HepG2 (cell line): ENCODE data around the gene PDE3A. TPM values are rescaled to one million over a fixed set of nuclear protein-coding genes. Genes with fewer than 3 reads are reported as not detected.

Source experiments
- ATAC-seq: fragments of 200-7000 bp; cut with Tn5 transposase; 3 replicates; pipeline ENCODE4 v1.9.1; 2020; ENCODE audit warnings: mild to moderate bottlenecking, moderate library complexity
- BruUV-seq: library from RNA; stranded (reverse); fragments of 400-500 nt; replicated peaks from 2 replicates; lab custom pipeline; 2021; lab: Mats Ljungman, UMichigan
- CTCF ChIA-PET: fragments of 300-600 bp; formaldehyde crosslinking; extraction: SDS; loops from one replicate; lab custom pipeline; 2021; ENCODE audit warnings: low total read pairs, inconsistent platforms, low intra/inter-chr PET ratio; lab: Yijun Ruan, JAX
- POLR2A ChIA-PET: fragments of 350-600 bp; sonication (Branson Sonifier 250); formaldehyde crosslinking; loops from one replicate; lab custom pipeline; 2020; ENCODE audit warnings: antibody characterized with exemption, inconsistent platforms; lab: Yijun Ruan, JAX
- DNase-seq: peaks from one replicate; pipeline ENCODE4 v3.0.0-alpha.2; 2015; ENCODE audit warnings: low spot score
- FAIRE-seq: peaks from 3 replicates; lab custom pipeline; 2011; peaks lifted over from hg19 to GRCh38; lab: Jason Lieb, UNC
- H2AFZ ChIP-seq: one replicate; pipeline ENCODE4 v1.6.1; 2011; ENCODE audit warnings: low read length, inconsistent platforms
- H3K27ac ChIP-seq: fragments of 300-600 bp; 3 replicates; pipeline ENCODE4 v1.8.0; 2011; ENCODE audit warnings: mixed run types, mild to moderate bottlenecking, mixed read lengths, low read length, inconsistent platforms; ENCODE audit not compliant: insufficient read depth; ENCODE audit errors: extremely low read length
- H3K27me3 ChIP-seq, 2 experiments: fragments of 200-600 bp in 1 of 2; 2 replicates in 1 of 2; 3 replicates in 1 of 2; pipeline versions ENCODE4 v1.6.0 to v1.8.0; 2011; ENCODE audit warnings: low read length in 2 of 2, mild to moderate bottlenecking in 2 of 2, moderate library complexity in 2 of 2, inconsistent platforms in 1 of 2; ENCODE audit not compliant: insufficient read depth in 2 of 2, control insufficient read depth in 1 of 2
- H3K36me3 ChIP-seq, 2 experiments: fragments of 200-600 bp in 1 of 2; replicated peaks in 1 of 2; 2 replicates in 1 of 2; 3 replicates in 1 of 2; pipeline versions ENCODE4 v1.5.1 to v1.8.0; 2011; ENCODE audit warnings: low read length in 2 of 2, inconsistent platforms in 1 of 2; ENCODE audit not compliant: insufficient read depth in 2 of 2, control insufficient read depth in 1 of 2
- H3K4me1 ChIP-seq: 2 replicates; pipeline ENCODE4 v1.5.1; 2012; ENCODE audit warnings: low read length, inconsistent platforms; ENCODE audit not compliant: insufficient read depth
- H3K4me2 ChIP-seq: 2 replicates; pipeline ENCODE4 v1.6.0; 2011; ENCODE audit warnings: low read depth, low read length, inconsistent platforms
- H3K4me3 ChIP-seq, 3 experiments: fragments of 200-600 bp in 1 of 3; sonication (generic), shearing (Covaris generic) in 1 of 3; replicated peaks in 1 of 3; 2 replicates each; pipeline ENCODE4 v1.5.1; 2011 to 2016; ENCODE audit warnings: low read length in 3 of 3, inconsistent platforms in 2 of 3, low read depth in 2 of 3, mild to moderate bottlenecking in 2 of 3, control low read depth in 1 of 3, mixed read lengths in 1 of 3; ENCODE audit not compliant: insufficient read depth in 1 of 3
- H3K79me2 ChIP-seq: one replicate; pipeline ENCODE4 v1.6.1; 2011; ENCODE audit warnings: low read length, inconsistent platforms; ENCODE audit not compliant: insufficient read depth
- H3K9ac ChIP-seq: 2 replicates; pipeline ENCODE4 v1.6.0; 2011; ENCODE audit warnings: mild to moderate bottlenecking, low read depth, low read length, inconsistent platforms; ENCODE audit not compliant: insufficient read depth
- H3K9me3 ChIP-seq: 2 replicates; pipeline ENCODE4 v1.5.1; 2012; ENCODE audit warnings: mild to moderate bottlenecking, low read length
- H4K20me1 ChIP-seq: 2 replicates; pipeline ENCODE4 v1.6.0; 2011; ENCODE audit warnings: inconsistent platforms, mild to moderate bottlenecking, low read length, moderate library complexity; ENCODE audit not compliant: insufficient read depth
- CEBPB ChIP-seq: IDR thresholded peaks from 2 replicates; pipeline ENCODE4 v1.6.1; 2011; ENCODE audit warnings: low read depth, low read length, improper control_type of control experiment, borderline replicate concordance
- KDM5A ChIP-seq: fragments of 200-600 bp; sonication (generic); IDR thresholded peaks from 2 replicates; pipeline ENCODE4 v1.7.0; 2018; ENCODE audit warnings: antibody characterized with exemption, mild to moderate bottlenecking, low read length, borderline replicate concordance
- KLF12 ChIP-seq: sonication (generic); formaldehyde crosslinking; IDR thresholded peaks from 2 replicates; pipeline ENCODE4 v1.4.0; 2020; ENCODE audit warnings: missing genetic modification reagents, borderline replicate concordance
- KMT2A ChIP-seq: sonication (generic); formaldehyde crosslinking; IDR thresholded peaks from 2 replicates; pipeline ENCODE4 v1.4.0; 2020; ENCODE audit warnings: missing genetic modification reagents
- MED13 ChIP-seq: sonication (generic); formaldehyde crosslinking; IDR thresholded peaks from 2 replicates; pipeline ENCODE4 v1.5.0; 2020; ENCODE audit warnings: missing genetic modification reagents
- ZFP82 ChIP-seq: sonication (generic); formaldehyde crosslinking; IDR thresholded peaks from 2 replicates; pipeline ENCODE4 v1.5.1; 2020; ENCODE audit warnings: mild to moderate bottlenecking, missing genetic modification reagents, borderline replicate concordance
- ZNF101 ChIP-seq: sonication (generic); formaldehyde crosslinking; IDR thresholded peaks from 2 replicates; pipeline ENCODE4 v1.4.0; 2020; ENCODE audit warnings: mild to moderate bottlenecking, low read depth, missing genetic modification reagents, borderline replicate concordance
- ZNF33A ChIP-seq: sonication (generic); formaldehyde crosslinking; IDR thresholded peaks from 2 replicates; pipeline ENCODE4 v1.5.1; 2020; ENCODE audit warnings: missing genetic modification reagents, mild to moderate bottlenecking, moderate library complexity, borderline replicate concordance
- ZNF558 ChIP-seq: sonication (generic); formaldehyde crosslinking; IDR thresholded peaks from 2 replicates; pipeline ENCODE4 v1.9.0; 2022; ENCODE audit warnings: mild to moderate bottlenecking, missing genetic modification reagents, borderline replicate concordance
- ZNF672 ChIP-seq: sonication (generic); formaldehyde crosslinking; IDR thresholded peaks from 2 replicates; pipeline ENCODE4 v1.8.1; 2022; ENCODE audit warnings: missing genetic modification reagents
- WGBS: methylation state at CpG from one replicate; pipeline ENCODE4 v1.1.6; 2017; ENCODE audit warnings: low lambda C conversion rate; 5-methylcytosine and 5-hydroxymethylcytosine counted together
- in situ Hi-C: cut with HindIII; loops from 2 replicates; pipeline ENCODE4 v1.10.0; 2017; ENCODE audit warnings: low pct_unique_long_range_greater_than_20kb; ENCODE audit not compliant: extremely low pct_ligation_motif_present
- intact Hi-C: fragments of 100-400 bp; cut with micrococcal nuclease; formaldehyde crosslinking; loops from one replicate; pipeline ENCODE4 v1.10.0; 2022; ENCODE audit not compliant: unreplicated experiment
- polyA plus RNA-seq, 8 experiments: library from polyadenylated mRNA; depleted of rRNA in 3 of 8; stranded (reverse) in 7 of 8; unstranded in 1 of 8; fragments of >200 nt; fragmentation: Illumina TruSeq in 4 of 8; extraction: Trizol in 4 of 8; gene quantifications; 2 replicates each; pipeline versions ENCODE4 v1.2.1 to v1.2.3, GENCODE V29; 2011 to 2016; ENCODE audit warnings: low read depth in 4 of 8, missing spikeins in 1 of 8, mixed read lengths in 1 of 8; ENCODE audit not compliant: insufficient read depth in 1 of 8
- total RNA-seq, 5 experiments: library from RNA; depleted of rRNA; stranded (reverse); fragments of >200 nt; fragmentation: Illumina TruSeq; extraction: Trizol; gene quantifications; 2 replicates each; pipeline ENCODE4 v1.2.3, GENCODE V29; 2016; ENCODE audit warnings: low read depth in 1 of 5
- TF ChIP-seq, protein P1 (sequence below): sonication (generic); formaldehyde crosslinking; IDR thresholded peaks from 2 replicates; pipeline ENCODE4 v1.4.0; 2020; ENCODE audit warnings: missing genetic modification reagents, low read depth, mild to moderate bottlenecking, borderline replicate concordance
- TF ChIP-seq, protein P2 (sequence below): IDR thresholded peaks from 2 replicates; pipeline ENCODE4 v1.6.1; 2016; ENCODE audit warnings: control low read depth
- TF ChIP-seq, protein P3 (sequence below): IDR thresholded peaks from 2 replicates; pipeline ENCODE4 v1.6.1; 2016
- TF ChIP-seq, protein P4 (sequence below): sonication (generic); formaldehyde crosslinking; IDR thresholded peaks from 2 replicates; pipeline ENCODE4 v1.5.0; 2020; ENCODE audit warnings: mild to moderate bottlenecking, missing genetic modification reagents
- TF ChIP-seq, protein P5 (sequence below): sonication (generic); formaldehyde crosslinking; IDR thresholded peaks from 2 replicates; pipeline ENCODE4 v1.4.0; 2020; ENCODE audit warnings: mild to moderate bottlenecking, missing genetic modification reagents, borderline replicate concordance
- TF ChIP-seq, protein P6 (sequence below): sonication (generic); formaldehyde crosslinking; IDR thresholded peaks from 2 replicates; pipeline ENCODE4 v1.4.0; 2020; ENCODE audit warnings: missing genetic modification reagents, borderline replicate concordance

Gene PDE3A
- total and polyA plus RNA-seq, 2 of the 13 experiments (the other 11 are each of a cell fraction or from before 2014, with no cell fraction given) = 0.77 to 1.5 TPM

DNA sequence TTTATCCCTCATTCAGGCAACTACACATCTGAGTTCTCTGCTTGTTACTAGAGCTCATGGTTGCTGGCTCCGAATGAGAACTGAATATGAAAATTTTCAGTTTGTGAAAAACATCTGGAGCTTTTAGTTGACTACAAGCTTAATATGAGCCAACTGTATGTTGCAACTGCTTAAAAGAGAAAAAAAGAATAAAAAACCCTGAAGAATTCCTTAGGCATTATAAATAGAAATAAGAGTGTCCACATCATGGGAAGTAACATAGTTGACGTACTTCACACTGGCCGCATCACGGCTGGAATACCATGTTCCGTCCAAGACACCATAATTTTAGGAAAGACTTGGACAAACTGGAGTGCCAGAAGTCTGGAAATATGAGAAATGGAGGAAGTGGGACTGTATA, 57.9 kb downstream of the PDE3A start:
- Histone ChIP-seq H2AFZ (no peak overlapping the region), H3K79me2 (no peaks in the 10 kb centered on the region), H3K4me3 (no peak overlapping the region), H4K20me1 (no peaks in the 10 kb centered on the region), H3K27ac (no peak overlapping the region), H3K27me3 (no peaks in the 10 kb centered on the region), H3K9me3 (no peaks in the 10 kb centered on the region), H3K4me2 (no peak overlapping the region), H3K36me3 (no peaks in the 10 kb centered on the region)
- intact Hi-C loops (no loop called here), in situ Hi-C loops (no loop called here)
- ChIA-PET POLR2A (no interaction called here), CTCF (no interaction called here)
- no peak for ATAC-seq
- 27% methylated on average over 5 of the region's 5 CpGs for WGBS
- no TSS peak for BruUV-seq
- TF ChIP-seq, protein P1, sequence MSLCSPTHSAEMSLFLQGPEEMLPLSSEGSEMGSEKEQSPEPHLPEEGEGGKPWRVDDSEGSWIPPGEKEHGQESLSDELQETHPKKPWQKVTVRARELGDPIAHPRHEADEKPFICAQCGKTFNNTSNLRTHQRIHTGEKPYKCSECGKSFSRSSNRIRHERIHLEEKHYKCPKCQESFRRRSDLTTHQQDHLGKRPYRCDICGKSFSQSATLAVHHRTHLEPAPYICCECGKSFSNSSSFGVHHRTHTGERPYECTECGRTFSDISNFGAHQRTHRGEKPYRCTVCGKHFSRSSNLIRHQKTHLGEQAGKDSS (CRISPR knock-in tag) = no peak
- TF ChIP-seq, protein P2, sequence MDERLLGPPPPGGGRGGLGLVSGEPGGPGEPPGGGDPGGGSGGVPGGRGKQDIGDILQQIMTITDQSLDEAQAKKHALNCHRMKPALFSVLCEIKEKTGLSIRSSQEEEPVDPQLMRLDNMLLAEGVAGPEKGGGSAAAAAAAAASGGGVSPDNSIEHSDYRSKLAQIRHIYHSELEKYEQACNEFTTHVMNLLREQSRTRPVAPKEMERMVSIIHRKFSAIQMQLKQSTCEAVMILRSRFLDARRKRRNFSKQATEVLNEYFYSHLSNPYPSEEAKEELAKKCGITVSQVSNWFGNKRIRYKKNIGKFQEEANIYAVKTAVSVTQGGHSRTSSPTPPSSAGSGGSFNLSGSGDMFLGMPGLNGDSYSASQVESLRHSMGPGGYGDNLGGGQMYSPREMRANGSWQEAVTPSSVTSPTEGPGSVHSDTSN (CRISPR knock-in tag) = no peak
- TF ChIP-seq CEBPB = no peak
- TF ChIP-seq, protein P3, sequence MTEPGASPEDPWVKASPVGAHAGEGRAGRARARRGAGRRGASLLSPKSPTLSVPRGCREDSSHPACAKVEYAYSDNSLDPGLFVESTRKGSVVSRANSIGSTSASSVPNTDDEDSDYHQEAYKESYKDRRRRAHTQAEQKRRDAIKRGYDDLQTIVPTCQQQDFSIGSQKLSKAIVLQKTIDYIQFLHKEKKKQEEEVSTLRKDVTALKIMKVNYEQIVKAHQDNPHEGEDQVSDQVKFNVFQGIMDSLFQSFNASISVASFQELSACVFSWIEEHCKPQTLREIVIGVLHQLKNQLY (CRISPR knock-in tag) = no peak
- no peak for TF ChIP-seq MED13 (CRISPR knock-in tag)
- TF ChIP-seq, protein P4, sequence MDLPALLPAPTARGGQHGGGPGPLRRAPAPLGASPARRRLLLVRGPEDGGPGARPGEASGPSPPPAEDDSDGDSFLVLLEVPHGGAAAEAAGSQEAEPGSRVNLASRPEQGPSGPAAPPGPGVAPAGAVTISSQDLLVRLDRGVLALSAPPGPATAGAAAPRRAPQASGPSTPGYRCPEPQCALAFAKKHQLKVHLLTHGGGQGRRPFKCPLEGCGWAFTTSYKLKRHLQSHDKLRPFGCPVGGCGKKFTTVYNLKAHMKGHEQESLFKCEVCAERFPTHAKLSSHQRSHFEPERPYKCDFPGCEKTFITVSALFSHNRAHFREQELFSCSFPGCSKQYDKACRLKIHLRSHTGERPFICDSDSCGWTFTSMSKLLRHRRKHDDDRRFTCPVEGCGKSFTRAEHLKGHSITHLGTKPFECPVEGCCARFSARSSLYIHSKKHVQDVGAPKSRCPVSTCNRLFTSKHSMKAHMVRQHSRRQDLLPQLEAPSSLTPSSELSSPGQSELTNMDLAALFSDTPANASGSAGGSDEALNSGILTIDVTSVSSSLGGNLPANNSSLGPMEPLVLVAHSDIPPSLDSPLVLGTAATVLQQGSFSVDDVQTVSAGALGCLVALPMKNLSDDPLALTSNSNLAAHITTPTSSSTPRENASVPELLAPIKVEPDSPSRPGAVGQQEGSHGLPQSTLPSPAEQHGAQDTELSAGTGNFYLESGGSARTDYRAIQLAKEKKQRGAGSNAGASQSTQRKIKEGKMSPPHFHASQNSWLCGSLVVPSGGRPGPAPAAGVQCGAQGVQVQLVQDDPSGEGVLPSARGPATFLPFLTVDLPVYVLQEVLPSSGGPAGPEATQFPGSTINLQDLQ (CRISPR knock-in tag) = no peak
- TF ChIP-seq, protein P5, sequence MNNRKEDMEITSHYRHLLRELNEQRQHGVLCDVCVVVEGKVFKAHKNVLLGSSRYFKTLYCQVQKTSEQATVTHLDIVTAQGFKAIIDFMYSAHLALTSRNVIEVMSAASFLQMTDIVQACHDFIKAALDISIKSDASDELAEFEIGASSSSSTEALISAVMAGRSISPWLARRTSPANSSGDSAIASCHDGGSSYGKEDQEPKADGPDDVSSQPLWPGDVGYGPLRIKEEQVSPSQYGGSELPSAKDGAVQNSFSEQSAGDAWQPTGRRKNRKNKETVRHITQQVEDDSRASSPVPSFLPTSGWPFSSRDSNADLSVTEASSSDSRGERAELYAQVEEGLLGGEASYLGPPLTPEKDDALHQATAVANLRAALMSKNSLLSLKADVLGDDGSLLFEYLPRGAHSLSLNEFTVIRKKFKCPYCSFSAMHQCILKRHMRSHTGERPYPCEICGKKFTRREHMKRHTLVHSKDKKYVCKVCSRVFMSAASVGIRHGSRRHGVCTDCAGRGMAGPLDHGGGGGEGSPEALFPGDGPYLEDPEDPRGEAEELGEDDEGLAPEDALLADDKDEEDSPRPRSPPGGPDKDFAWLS (CRISPR knock-in tag) = no peak
- no peak for TF ChIP-seq ZNF101 (CRISPR knock-in tag)
- no peak for TF ChIP-seq KMT2A (CRISPR knock-in tag)
- TF ChIP-seq, protein P6, sequence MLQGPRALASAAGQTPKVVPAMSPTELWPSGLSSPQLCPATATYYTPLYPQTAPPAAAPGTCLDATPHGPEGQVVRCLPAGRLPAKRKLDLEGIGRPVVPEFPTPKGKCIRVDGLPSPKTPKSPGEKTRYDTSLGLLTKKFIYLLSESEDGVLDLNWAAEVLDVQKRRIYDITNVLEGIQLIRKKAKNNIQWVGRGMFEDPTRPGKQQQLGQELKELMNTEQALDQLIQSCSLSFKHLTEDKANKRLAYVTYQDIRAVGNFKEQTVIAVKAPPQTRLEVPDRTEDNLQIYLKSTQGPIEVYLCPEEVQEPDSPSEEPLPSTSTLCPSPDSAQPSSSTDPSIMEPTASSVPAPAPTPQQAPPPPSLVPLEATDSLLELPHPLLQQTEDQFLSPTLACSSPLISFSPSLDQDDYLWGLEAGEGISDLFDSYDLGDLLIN (CRISPR knock-in tag) = no peak
- no peak for TF ChIP-seq KLF12 (CRISPR knock-in tag)
- TF ChIP-seq KDM5A = no peak
- no peak for TF ChIP-seq ZNF33A (CRISPR knock-in tag)
- TF ChIP-seq ZNF558 (CRISPR knock-in tag) = no peak
- no peak for TF ChIP-seq ZNF672 (CRISPR knock-in tag)
- TF ChIP-seq ZFP82 (CRISPR knock-in tag) = no peak
- TF ChIP-seq, all 625 proteins: peak for 0
- DNase-seq = no peak
- no peak for FAIRE-seq
- H3K4me1 ChIP-seq = no peaks in the 10 kb centered on the region
- no peak overlapping the region for H3K9ac ChIP-seq
